IMR-90 (cell line): ENCODE results near the gene WDFY2. TPM values are rescaled to one million over a fixed set of nuclear protein-coding genes. Genes with fewer than 3 reads are reported as not detected.

Experiments
- ATAC-seq: fragments of 200-7000 bp; cut with Tn5 transposase; 2 replicates; pipeline ENCODE4 v1.9.1; 2020; ENCODE audit warnings: low read depth, mild to moderate bottlenecking, moderate library complexity
- BruUV-seq: library from RNA; stranded (reverse); fragments of 400-500 nt; replicated peaks from 2 replicates; lab custom pipeline; 2021; lab: Mats Ljungman, UMichigan
- CTCF ChIA-PET: fragments of 300-600 bp; formaldehyde crosslinking; extraction: SDS; loops from one replicate; lab custom pipeline; 2021; ENCODE audit warnings: antibody characterized with exemption; lab: Yijun Ruan, JAX
- POLR2A ChIA-PET: fragments of 300-600 bp; sonication (Branson Sonifier 250); formaldehyde crosslinking; loops from one replicate; lab custom pipeline; 2022; ENCODE audit warnings: antibody characterized with exemption; ENCODE audit not compliant: unreplicated experiment; lab: Charles Lee
- DNase-seq: peaks from one replicate; pipeline ENCODE4 v3.0.0; 2013
- H2AFZ ChIP-seq: replicated peaks from 2 replicates; pipeline ENCODE3; 2013; ENCODE audit warnings: low read length, mild to moderate bottlenecking; ENCODE audit not compliant: poor library complexity
- H2AK5ac ChIP-seq: 2 replicates; pipeline ENCODE4 v1.6.1; 2013; ENCODE audit warnings: low read depth, low read length, inconsistent platforms
- H2AK9ac ChIP-seq: replicated peaks from 2 replicates; pipeline ENCODE3; 2013; ENCODE audit warnings: mild to moderate bottlenecking, low read depth, low read length, moderate library complexity; ENCODE audit not compliant: poor library complexity
- H2BK120ac ChIP-seq: 2 replicates; pipeline ENCODE4 v1.6.1; 2013; ENCODE audit warnings: low read depth, low read length, inconsistent platforms
- H2BK15ac ChIP-seq: 3 replicates; pipeline ENCODE4 v1.6.1; 2013; ENCODE audit warnings: low read depth, low read length, inconsistent platforms
- H2BK20ac ChIP-seq: 2 replicates; pipeline ENCODE4 v1.6.1; 2013; ENCODE audit warnings: low read depth, mild to moderate bottlenecking, inconsistent platforms, low read length, moderate library complexity
- H2BK5ac ChIP-seq: 2 replicates; pipeline ENCODE4 v1.6.1; 2013; ENCODE audit warnings: mild to moderate bottlenecking, low read depth, low read length, inconsistent platforms; ENCODE audit not compliant: poor library complexity, severe bottlenecking
- H3K14ac ChIP-seq: replicated peaks from 2 replicates; pipeline ENCODE4 v1.6.1; 2013; ENCODE audit warnings: low read depth, low read length, inconsistent platforms
- H3K18ac ChIP-seq: 2 replicates; pipeline ENCODE4 v1.6.1; 2013; ENCODE audit warnings: low read depth, low read length, control low read depth
- H3K23ac ChIP-seq: 2 replicates; pipeline ENCODE4 v1.6.1; 2013; ENCODE audit warnings: low read depth, low read length, inconsistent platforms
- H3K27ac ChIP-seq: 2 replicates; pipeline ENCODE4 v1.5.1; 2013; ENCODE audit warnings: mild to moderate bottlenecking, control low read depth, low read length; ENCODE audit not compliant: insufficient read depth
- H3K27me3 ChIP-seq: 2 replicates; pipeline ENCODE4 v1.6.1; 2013; ENCODE audit warnings: low read length; ENCODE audit not compliant: control insufficient read depth, insufficient read depth
- H3K36me3 ChIP-seq: 2 replicates; pipeline ENCODE4 v1.6.1; 2013; ENCODE audit warnings: low read length, mixed read lengths; ENCODE audit not compliant: control insufficient read depth, insufficient read depth
- H3K4ac ChIP-seq: 2 replicates; pipeline ENCODE4 v1.6.1; 2013; ENCODE audit warnings: low read depth, low read length, inconsistent platforms
- H3K4me1 ChIP-seq: 2 replicates; pipeline ENCODE4 v1.6.1; 2013; ENCODE audit warnings: low read length, mixed read lengths; ENCODE audit not compliant: control insufficient read depth, insufficient read depth
- H3K4me2 ChIP-seq: 2 replicates; pipeline ENCODE4 v1.6.1; 2013; ENCODE audit warnings: low read depth, mild to moderate bottlenecking, control low read depth, low read length, moderate library complexity
- H3K4me3 ChIP-seq: 2 replicates; pipeline ENCODE4 v1.5.1; 2013; ENCODE audit warnings: low read depth, mild to moderate bottlenecking, control low read depth, low read length, moderate library complexity; ENCODE audit not compliant: insufficient read depth
- H3K56ac ChIP-seq: 2 replicates; pipeline ENCODE4 v1.6.1; 2013; ENCODE audit warnings: low read length, inconsistent platforms; ENCODE audit not compliant: insufficient read depth; ENCODE audit errors: extremely low read depth
- H3K79me1 ChIP-seq, 2 experiments: 2 replicates each; pipeline ENCODE4 v1.6.1; 2013; ENCODE audit warnings: low read length in 2 of 2, inconsistent platforms in 1 of 2, low read depth in 1 of 2
- H3K9ac ChIP-seq: 2 replicates; pipeline ENCODE4 v1.6.1; 2013; ENCODE audit warnings: low read depth, low read length, control low read depth
- H3K9me1 ChIP-seq: 2 replicates; pipeline ENCODE4 v1.6.1; 2013; ENCODE audit warnings: low read length, inconsistent platforms; ENCODE audit not compliant: insufficient read depth
- H3K9me3 ChIP-seq: 2 replicates; pipeline ENCODE4 v1.6.1; 2013; ENCODE audit warnings: low read length; ENCODE audit not compliant: control insufficient read depth, insufficient read depth
- H4K20me1 ChIP-seq: 2 replicates; pipeline ENCODE4 v1.6.1; 2013; ENCODE audit warnings: low read length, inconsistent platforms; ENCODE audit not compliant: insufficient read depth
- H4K5ac ChIP-seq: 2 replicates; pipeline ENCODE4 v1.6.1; 2013; ENCODE audit warnings: mild to moderate bottlenecking, low read depth, low read length, control low read depth
- H4K8ac ChIP-seq, 2 experiments: 2 replicates each; pipeline ENCODE4 v1.6.1; 2013; ENCODE audit warnings: low read depth in 2 of 2, low read length in 2 of 2, control low read depth in 1 of 2, inconsistent platforms in 1 of 2
- H4K91ac ChIP-seq: 2 replicates; pipeline ENCODE4 v1.6.1; 2013; ENCODE audit warnings: low read depth, low read length, inconsistent platforms; ENCODE audit not compliant: insufficient read depth
- BHLHE40 ChIP-seq: fragments of 150-350 bp; IDR thresholded peaks from 2 replicates; pipeline ENCODE4 v1.6.1; 2016; ENCODE audit warnings: mild to moderate bottlenecking, low read depth, low read length
- CEBPB ChIP-seq: IDR thresholded peaks from 2 replicates; pipeline ENCODE4 v1.6.1; 2012; ENCODE audit warnings: low read depth, low read length, improper control_type of control experiment
- CHD1 ChIP-seq: IDR thresholded peaks from 2 replicates; pipeline ENCODE4 v1.6.1; 2012; ENCODE audit warnings: low read depth, low read length, improper control_type of control experiment
- ELK1 ChIP-seq: fragments of 150-350 bp; IDR thresholded peaks from 2 replicates; pipeline ENCODE4 v1.6.1; 2016; ENCODE audit warnings: low read depth, mild to moderate bottlenecking, low read length, moderate library complexity, borderline replicate concordance
- FOS ChIP-seq: fragments of 150-350 bp; IDR thresholded peaks from 2 replicates; pipeline ENCODE4 v1.6.1; 2016; ENCODE audit warnings: low read depth, low read length
- MAFK ChIP-seq: IDR thresholded peaks from 2 replicates; pipeline ENCODE4 v1.6.1; 2012; ENCODE audit warnings: low read depth, low read length, improper control_type of control experiment
- MAZ ChIP-seq: IDR thresholded peaks from 2 replicates; pipeline ENCODE4 v1.6.1; 2012; ENCODE audit warnings: low read depth, mild to moderate bottlenecking, low read length, improper control_type of control experiment, moderate library complexity, borderline replicate concordance
- MXI1 ChIP-seq: IDR thresholded peaks from 2 replicates; pipeline ENCODE4 v1.6.1; 2012; ENCODE audit warnings: low read depth, mild to moderate bottlenecking, low read length, moderate library complexity, borderline replicate concordance
- NFE2L2 ChIP-seq: fragments of 150-350 bp; IDR thresholded peaks from 2 replicates; pipeline ENCODE4 v1.6.1; 2016; ENCODE audit warnings: low read depth, mild to moderate bottlenecking, low read length
- RAD21 ChIP-seq: IDR thresholded peaks from 2 replicates; pipeline ENCODE4 v1.6.1; 2012; ENCODE audit warnings: low read length, improper control_type of control experiment
- RCOR1 ChIP-seq: IDR thresholded peaks from 2 replicates; pipeline ENCODE4 v1.6.1; 2012; ENCODE audit warnings: mild to moderate bottlenecking, low read length, improper control_type of control experiment; ENCODE audit not compliant: insufficient replicate concordance
- RFX5 ChIP-seq: IDR thresholded peaks from 2 replicates; pipeline ENCODE4 v1.8.0; 2012; ENCODE audit warnings: low read depth, mild to moderate bottlenecking, low read length, moderate library complexity
- USF2 ChIP-seq: fragments of 150-350 bp; IDR thresholded peaks from 2 replicates; pipeline ENCODE4 v1.6.1; 2017; ENCODE audit warnings: mild to moderate bottlenecking, antibody characterized with exemption, low read length, low read depth
- WGBS, 2 experiments: methylation state at CpG; one replicate each; pipeline versions ENCODE4 v1.1.5 to v1.1.7; 2013; ENCODE audit warnings: missing lambda C conversion rate in 2 of 2; ENCODE audit not compliant: insufficient read length in 1 of 2; ENCODE audit errors: extremely low coverage in 2 of 2; 5-methylcytosine and 5-hydroxymethylcytosine counted together
- dilution Hi-C: fragments of 300-500 bp; cut with HindIII; formaldehyde crosslinking; loops from one replicate; pipeline ENCODE4 v1.14.3; 2018; ENCODE audit warnings: low sequenced_read_pairs; ENCODE audit not compliant: unreplicated experiment
- in situ Hi-C: fragments of 300-500 bp; cut with MboI; formaldehyde crosslinking; loops from 3 replicates; pipeline ENCODE4 v1.14.3; 2019; ENCODE audit warnings: low sequenced_read_pairs, inconsistent platforms, mixed read lengths
- intact Hi-C: fragments of 100-400 bp; cut with micrococcal nuclease; formaldehyde crosslinking; loops from 2 replicates; pipeline ENCODE4 v1.10.0; 2022
- polyA plus RNA-seq, 3 experiments: library from polyadenylated mRNA; depleted of rRNA; stranded (reverse); fragments of >200 nt; gene quantifications; 2 replicates each; pipeline ENCODE4 v1.2.3, GENCODE V29; 2012; ENCODE audit warnings: low replicate concordance in 1 of 3
- total RNA-seq: library from RNA; depleted of rRNA; stranded (reverse); fragments of >200 nt; gene quantifications from 2 replicates; pipeline ENCODE4 v1.2.3, GENCODE V29; 2012

Gene WDFY2
- total and polyA plus RNA-seq, 2 of the 4 experiments (the other 2 are of a cell fraction) = 4.3 to 5.4 TPM

GRCh38 chr13:51814825-51815650 is 230.8 kb downstream of the WDFY2 start:
- H2BK15ac ChIP-seq = no peak overlapping the region
- H3K36me3 ChIP-seq = no peaks in the 10 kb centered on the region
- in situ Hi-C loops = loop anchor here (10.0 kb wide), 1 partner anchor 310 kb away; the partner anchor contains the start of gene NEK5
- 0 out of 4 replicates have a peak overlapping the region, but pooled peaks of 1 of the 2 experiments have one; percentile 64 for H4K8ac ChIP-seq
- H3K23ac ChIP-seq = no peak overlapping the region
- peak overlapping the region; percentile 87 for H2AFZ ChIP-seq
- H3K27me3 ChIP-seq = peaks cover 40% of the 10 kb centered on the region
- H3K9me1 ChIP-seq = peaks cover 4% of the 10 kb centered on the region; the same call in 1 of the 2 replicates
- dilution Hi-C loops = no loop called here
- H3K4ac ChIP-seq = 0 out of 2 replicates have a peak overlapping the region, but pooled peaks have one; percentile 3
- H3K56ac ChIP-seq = no peak overlapping the region
- no TSS peak for BruUV-seq
- peak overlapping the region; percentile 30 for H3K4me3 ChIP-seq
- H3K9ac ChIP-seq = peak overlapping the region; percentile 58; the same call in 1 of the 2 replicates
- H3K79me1 ChIP-seq = no peaks in the 10 kb centered on the region
- CTCF ChIA-PET = interaction anchor here (0.7 to 1.6 kb wide), 8 partner anchors 10 to 636 kb away, joined by 3 to 6 read pairs (median 3); no protein-coding TSS in a partner anchor
- no peak overlapping the region for H4K5ac ChIP-seq
- peak; percentile 50 for DNase-seq
- H3K14ac ChIP-seq = 0 out of 2 replicates have a peak overlapping the region, but pooled peaks have one; percentile 34
- no peaks in the 10 kb centered on the region for H3K9me3 ChIP-seq
- no peak overlapping the region for H2BK5ac ChIP-seq
- peak; percentile 86 for ATAC-seq
- no peak overlapping the region for H2BK120ac ChIP-seq
- H2BK20ac ChIP-seq = no peak overlapping the region
- WGBS, 2 experiments = 0% methylated on average over 1 of the region's 13 CpGs; no CpG with 5 or more reads in 1 of the 2 experiments
- intact Hi-C loops = loop anchor here (1.0 to 10.0 kb wide), 3 partner anchors 200 to 386 kb away; partner anchors contain the start of genes ALG11 and ATP7B
- H3K4me2 ChIP-seq = peak overlapping the region; percentile 65
- no peak overlapping the region for H2AK5ac ChIP-seq
- H3K18ac ChIP-seq = no peak overlapping the region
- POLR2A ChIA-PET = no interaction called here
- H4K20me1 ChIP-seq = no peaks in the 10 kb centered on the region
- peak overlapping the region; percentile 11 for H2AK9ac ChIP-seq
- no peak overlapping the region for H3K27ac ChIP-seq
- no peaks in the 10 kb centered on the region for H3K4me1 ChIP-seq
- H4K91ac ChIP-seq = no peak overlapping the region
- TF ChIP-seq MAFK (no peak), MXI1 (no peak), RFX5 (no peak), USF2 (no peak), RCOR1 (no peak), FOS (no peak), BHLHE40 (no peak), RAD21 (peak; percentile 64), CEBPB (no peak), ELK1 (no peak), MAZ (no peak; the same call in 1 of the 2 replicates), NFE2L2 (no peak), CHD1 (no peak)
